GM19193 (cell line): ENCODE measurements around the gene BTBD8.

Experiments
- POLR2A ChIP-seq: IDR thresholded peaks from 4 replicates; pipeline ENCODE4 v1.6.1; 2011; ENCODE audit not compliant: insufficient read depth, insufficient read length; ENCODE audit errors: extremely low read depth

Gene BTBD8

GRCh38 chr1:92210701-92211100 is 130.6 kb downstream of the BTBD8 start:
- no peak for TF ChIP-seq POLR2A

DNA sequence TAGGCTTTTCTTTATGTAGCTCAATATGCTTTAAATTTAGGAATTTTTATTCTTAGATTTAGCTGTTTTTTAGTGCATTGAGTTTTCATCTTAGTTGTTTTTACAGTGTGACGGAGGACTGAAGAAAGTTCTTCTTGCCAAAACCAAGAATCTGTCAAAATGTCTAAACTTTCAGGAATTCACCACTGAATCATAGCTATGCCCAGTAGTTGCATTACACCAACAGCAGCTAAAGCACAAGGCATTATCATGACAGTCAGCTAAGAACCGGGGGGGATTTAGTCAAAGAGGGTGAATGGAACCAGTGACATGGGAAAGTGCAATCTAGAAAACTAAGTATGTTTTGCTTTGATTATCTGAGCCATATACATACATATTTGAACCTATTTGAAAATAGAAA is 131.0 kb downstream of the BTBD8 start:
- TF ChIP-seq POLR2A = no peak

- no peak for TF ChIP-seq POLR2A
Measured at GRCh38 chr1:92217721-92218120, 137.6 kb downstream of the BTBD8 start, which contains the start of gene C1orf146. Gene C1orf146 (plus strand): TSS chr1:92217915. CDS start chr1:92231421, 13,506 bp downstream.

- TF ChIP-seq POLR2A = no peak
Measured at GRCh38 chr1:92218559-92218958, 138.4 kb downstream of the BTBD8 start.

DNA sequence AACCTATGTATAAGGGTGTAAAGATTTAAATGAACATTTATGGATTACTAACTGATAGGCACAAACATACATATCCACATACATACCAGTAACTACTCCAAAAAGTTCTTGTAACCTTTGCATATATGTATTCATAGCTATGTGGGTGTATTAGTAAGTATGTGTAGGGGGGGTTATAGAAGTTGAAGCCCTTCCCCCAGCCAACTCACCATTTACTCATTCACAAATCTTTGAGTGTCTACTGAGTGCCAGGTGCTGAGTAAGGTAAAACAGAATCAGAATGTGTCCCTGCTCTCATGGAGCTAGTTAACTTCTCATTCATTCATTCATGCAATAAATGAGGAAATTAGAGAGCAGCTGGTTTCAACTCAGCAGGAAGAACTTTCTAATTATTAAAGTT is 138.9 kb downstream of the BTBD8 start:
- TF ChIP-seq POLR2A = no peak

- TF ChIP-seq POLR2A = no peak
Measured at GRCh38 chr1:92228401-92228800, 148.3 kb downstream of the BTBD8 start.

GRCh38 chr1:92230736-92231135 is 150.6 kb downstream of the BTBD8 start:
- no peak for TF ChIP-seq POLR2A
